GM19438 (cell line): ENCODE results near the gene PRG3.
A peak's percentile ranks its signal among the peaks of the same experiment; 100 is the strongest.
"Not testable (repeated sequence)": the region's sequence is repeated elsewhere in the genome, so short reads cannot be mapped to it uniquely, and the experiment has no call there.

Experiments used
- ATAC-seq: cut with Tn5 transposase; IDR thresholded peaks from one replicate; pipeline ENCODE4 v1.9.1; 2021; ENCODE audit warnings: low read depth; ENCODE audit not compliant: unreplicated experiment

The PRG3 gene

DNA sequence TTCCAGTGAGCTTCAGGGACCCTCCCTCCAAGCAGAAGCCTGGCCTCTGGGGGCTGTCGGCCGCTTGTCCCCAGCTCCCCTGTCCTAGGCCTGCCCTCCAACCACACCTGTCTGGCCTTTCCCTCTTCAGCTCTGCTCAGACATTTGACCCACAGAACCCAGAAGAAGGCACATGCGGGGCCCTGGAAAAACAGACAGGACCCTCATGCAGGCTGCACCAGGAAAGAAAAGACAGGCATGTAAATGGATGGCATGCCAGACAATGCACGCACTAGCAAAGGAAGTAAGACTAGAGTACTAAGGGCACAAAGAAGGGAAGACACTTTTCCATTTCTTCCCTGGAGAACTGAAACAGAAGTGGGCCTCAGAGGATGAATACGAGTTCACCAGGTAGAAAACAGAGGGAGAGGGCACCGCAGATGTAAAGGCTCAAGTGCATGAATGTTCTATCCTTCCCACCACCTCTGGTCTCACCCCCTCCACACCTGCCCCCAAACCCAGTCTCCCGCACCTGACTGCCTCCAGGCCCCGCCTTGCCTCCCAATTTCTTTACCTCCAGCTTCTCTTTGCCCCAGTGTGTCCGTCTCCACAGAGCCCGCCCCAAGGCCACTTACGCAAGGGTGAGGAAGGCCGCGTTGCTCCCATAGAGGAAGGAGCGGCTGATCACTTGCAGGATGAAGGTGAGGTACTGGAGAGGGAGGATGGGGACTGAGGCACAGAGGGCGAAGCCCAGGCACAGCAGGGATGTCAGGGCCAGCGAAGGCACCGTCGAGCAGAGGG lies 28.6 kb upstream of the PRG3 start:
- no peak for ATAC-seq

DNA sequence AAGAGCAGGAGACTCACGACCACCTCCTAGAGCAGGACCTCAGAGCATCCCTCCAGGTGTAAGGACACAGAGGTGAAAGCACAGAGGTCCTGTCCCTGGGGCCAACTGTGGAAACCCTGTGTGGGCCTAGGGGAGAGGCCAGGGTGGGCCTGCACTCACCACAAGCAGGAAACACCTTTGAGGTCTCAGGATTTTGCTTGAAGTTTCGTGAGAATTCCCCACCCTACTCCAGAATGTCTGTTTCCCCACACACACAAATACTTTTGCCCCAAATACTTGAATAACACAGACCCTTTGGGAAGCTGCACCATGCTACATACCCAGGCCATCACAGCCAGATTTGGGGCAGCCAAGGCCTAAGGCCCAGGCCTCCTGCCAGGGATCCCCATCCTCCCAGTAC lies 27.8 kb upstream of the PRG3 start:
- ATAC-seq = no peak

DNA sequence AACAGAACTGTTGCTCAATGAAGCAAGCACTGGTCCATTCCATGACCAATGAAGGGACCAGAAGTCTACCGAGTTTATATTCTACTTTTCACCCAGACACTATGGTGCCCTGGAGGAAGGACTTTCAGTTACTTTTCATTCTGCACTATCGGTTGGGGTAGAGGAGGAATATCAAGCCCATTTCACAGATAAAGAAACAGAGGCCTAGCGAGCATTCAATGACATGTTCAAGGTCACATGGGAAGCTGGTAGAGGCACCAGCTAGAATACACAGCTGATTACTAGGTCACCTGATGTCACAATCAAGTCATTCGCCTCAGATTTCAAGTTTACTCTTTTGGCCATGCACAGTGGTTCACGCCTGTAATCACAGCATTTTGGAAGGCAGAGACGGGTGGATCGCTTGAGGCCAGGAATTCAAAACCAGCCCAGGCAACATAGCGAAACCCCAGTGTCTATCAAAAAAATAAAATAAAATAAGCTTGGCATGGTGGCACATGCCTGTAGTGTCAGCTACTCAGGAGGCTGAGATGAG lies 27.1 kb upstream of the PRG3 start:
- ATAC-seq = no peak

DNA sequence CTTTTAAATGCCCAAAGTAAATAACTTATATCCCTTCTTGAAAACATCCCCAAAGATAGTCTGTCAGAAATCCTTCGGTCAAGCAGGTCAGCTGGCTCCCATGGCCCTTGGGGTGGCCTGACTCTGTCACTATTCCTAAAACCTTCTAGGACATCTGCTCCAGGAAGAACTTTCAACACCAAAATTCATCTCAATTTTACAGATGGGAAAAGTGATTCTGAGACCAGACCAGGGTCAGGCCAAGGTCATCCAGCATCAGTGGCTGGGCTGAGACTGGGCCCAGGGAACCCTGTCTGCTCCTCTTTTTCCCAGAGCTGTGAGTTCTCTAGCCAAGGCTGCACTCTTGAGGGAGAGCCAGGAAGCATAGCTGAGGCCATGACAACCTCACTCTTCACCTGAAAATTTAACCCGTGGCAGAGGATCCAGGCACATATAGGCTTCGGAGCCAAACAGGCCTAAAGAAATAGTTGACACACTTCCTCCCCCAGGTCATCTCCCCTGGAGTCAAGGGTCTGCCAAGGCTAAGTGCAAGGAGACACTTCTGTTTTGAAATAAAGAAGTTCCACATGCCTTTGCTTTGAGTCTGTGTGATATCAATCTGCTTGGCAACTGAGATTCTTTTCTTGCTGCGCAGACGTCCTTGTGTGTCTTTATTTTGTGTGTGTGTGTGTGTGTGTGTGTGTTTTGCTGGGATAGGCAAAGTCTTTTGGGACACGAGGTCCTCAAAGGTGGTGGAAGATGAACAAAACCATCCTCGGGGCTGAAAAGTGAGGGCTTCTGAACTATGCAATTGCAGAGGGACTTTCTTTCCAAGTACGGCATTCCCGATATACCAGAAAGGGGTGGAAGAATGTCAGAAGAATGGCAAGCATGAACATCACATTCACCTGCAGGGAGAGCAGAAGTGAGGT lies 26.3 kb upstream of the PRG3 start:
- no peak for ATAC-seq

DNA sequence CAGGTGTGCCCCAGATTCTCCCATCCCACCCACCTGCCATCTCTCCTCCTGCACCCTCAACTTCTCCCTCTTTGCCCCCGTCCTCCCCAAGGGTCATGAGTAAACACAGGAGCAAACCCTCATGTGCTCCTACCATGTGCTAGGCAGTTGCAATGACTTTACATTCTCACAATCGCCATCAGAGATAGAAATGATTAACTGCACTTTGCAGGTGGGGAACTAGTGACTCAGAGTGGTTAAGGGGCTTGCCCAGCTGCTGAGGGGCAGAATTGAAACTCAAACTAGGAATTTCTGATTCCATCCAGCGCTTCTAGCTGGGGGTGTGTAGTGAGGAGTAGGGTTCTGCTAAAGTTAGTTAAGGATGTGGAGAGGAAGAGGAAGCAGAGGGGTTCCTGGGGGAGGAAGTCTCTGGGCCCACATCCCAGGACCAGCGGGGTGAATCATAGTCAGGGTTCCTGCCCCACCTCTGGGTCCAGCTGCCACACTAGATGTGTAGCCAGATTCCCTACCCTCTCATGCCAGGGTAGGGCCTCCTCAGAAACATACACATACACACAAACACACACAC lies 25.5 kb upstream of the PRG3 start:
- ATAC-seq = peak; percentile 83

DNA sequence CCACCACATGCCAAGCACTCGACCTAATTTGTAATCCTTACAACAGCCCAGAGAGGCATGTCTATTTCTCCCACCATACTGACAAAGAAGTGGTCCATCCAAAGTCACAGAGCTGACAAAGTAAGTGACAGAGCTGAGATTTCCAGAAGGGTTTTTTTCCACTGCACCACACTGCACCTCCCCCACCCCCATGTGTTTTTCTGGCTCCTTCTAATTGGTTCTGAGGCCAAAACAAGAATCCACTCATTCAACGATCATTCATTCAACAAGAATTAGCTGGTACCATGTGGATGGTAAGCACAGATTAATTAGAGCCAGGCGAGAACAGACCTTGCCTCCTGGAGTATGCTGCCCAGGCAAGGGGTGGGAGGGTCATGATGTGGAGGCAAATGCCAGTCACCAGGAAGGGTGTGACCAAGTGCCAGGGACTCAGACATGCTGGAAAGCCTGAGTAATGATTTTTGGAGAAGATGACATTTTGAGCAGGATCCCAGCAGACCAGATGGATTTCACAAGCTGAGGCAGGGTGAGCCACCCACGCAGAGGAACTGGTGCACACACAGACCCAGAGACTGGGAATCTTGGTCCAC lies 24.4 kb upstream of the PRG3 start:
- ATAC-seq = no peak

DNA sequence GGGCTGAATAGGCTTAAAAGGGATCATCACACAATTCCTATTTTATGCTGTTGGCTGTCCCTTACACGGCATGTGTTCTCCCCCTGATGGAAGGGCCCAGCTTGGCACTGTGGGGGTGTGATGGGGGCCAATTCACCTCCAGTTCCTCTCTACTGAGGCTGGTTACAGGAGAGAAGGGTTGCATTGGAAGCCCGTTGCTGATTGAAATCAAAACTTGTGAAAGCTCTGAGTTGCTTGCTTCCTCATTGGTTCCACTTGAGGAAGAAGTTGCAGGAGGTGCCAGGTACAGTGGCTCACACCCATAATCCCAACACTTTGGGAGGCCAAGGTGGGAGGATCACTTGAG lies 22.8 kb upstream of the PRG3 start:
- ATAC-seq = no peak

DNA sequence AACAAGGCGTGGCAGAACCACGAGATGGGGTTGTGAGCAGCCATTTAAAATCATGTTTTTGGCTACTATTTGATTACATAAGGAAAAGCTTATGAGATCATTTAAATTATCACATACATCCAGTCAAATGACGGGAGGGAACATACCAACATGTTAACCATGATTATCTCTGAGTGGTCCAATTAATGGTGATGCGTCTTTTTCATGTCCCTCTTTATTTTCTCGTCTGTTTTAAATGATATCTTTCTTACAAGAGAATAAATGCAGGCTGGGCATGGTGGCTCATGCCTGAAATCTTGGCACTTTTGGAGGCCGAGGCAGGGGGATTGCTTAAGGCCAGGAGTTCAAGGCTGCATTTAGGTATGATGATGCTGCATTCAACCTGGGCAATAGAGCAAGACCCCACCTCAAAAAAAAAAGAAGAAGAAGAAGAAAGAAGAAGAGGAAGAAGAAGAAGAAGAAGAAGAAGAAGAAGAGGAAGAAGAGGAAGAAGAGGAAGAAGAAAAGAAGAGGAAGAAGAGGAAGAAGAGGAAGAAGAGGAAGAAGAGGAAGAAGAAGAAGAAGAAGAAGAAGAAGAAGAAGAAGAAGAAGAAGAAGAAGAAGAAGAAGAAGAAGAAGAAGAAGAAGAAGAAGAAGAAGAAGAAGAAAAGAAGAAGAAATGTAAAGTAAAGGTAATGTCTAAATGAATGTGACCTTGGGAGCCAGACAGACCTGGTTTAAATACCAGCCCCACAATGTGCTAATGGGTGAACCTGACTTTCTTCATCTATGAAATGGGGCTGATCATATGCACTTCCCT lies 22.3 kb upstream of the PRG3 start:
- ATAC-seq = not testable (repeated sequence)

DNA sequence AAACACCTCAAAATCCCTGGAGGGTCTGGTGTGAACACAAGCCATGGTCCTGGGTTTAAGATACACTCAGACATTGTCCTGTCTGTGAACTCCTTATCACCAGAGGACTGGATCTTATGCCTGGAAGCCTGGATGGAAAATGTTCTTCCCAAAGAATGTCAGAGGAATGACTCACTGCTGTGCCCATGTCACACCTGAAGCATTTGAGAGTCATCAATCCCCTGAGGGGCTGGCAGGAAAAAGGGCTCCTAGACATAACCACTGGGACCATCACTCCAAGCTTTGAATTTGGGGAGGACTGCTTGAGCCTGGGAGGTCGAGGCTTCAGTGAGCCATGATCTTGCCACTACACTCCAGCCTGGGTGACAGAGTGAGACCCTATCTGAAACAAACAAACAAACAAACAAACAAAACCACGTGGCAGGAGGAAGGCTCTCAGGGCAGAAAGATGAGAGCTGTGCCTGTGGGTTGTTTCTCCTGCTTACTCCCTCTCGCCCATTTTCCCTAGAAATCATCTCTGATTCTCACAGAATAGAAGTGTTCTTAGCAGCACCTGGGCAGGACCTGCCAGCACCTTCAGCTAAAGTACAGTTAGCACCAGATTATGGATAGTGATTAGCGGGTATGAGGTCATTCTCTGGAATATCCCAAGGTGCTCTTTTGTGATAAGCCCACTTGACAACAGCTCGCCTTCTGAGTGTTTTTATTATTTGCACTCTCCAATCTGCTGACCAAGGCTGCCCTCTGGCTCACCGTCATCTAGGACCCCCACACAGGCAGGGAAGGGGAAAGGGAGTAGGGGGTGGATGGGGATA lies 21.4 kb upstream of the PRG3 start:
- ATAC-seq = no peak

DNA sequence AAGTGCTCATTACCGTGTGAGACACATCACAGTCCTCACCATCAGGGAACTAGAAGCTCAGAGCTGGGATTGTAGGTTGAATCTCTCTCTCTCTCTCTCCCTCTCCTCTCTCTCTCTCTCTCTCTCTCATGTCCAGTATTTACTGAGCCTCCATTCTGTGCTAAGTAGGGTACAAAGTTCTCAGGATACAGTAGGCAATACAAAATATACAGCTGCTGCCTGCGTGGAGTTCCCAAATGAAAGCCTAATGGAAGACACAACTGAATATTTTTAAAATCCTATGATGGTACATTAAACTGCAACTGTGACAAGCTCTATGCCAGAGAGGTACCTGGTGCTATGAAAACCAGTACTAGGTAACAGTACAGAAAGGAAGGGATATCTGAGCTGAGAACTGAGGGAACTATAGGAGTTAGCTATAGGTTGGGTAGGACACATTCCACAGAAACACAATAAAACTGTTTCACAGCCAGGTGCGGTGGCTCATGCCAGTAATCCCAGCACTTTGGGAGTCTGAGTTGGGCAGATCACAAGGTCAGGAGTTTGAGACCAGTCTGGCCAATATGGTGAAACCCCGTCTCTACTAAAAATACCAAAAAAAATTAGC lies 19.1 kb upstream of the PRG3 start:
- no peak for ATAC-seq

DNA sequence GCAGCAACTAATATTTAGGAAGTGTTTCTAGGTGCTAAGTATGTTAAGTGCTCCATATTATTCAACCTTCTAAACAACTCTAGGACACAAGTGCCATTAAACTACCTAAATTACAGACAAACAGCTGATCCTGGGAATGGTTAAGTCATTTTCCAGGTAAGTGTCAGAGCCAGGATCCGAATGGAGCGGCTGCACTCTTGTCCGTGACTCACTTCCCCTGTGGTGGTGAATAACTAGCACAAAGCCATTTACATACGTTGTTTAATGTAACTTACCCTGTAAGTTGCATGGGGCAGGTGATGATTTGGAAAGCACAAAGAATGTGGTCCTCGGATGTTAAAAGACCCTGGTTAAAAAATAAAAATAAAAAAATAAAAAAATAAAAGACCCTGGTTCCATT lies 18.3 kb upstream of the PRG3 start:
- ATAC-seq = no peak

DNA sequence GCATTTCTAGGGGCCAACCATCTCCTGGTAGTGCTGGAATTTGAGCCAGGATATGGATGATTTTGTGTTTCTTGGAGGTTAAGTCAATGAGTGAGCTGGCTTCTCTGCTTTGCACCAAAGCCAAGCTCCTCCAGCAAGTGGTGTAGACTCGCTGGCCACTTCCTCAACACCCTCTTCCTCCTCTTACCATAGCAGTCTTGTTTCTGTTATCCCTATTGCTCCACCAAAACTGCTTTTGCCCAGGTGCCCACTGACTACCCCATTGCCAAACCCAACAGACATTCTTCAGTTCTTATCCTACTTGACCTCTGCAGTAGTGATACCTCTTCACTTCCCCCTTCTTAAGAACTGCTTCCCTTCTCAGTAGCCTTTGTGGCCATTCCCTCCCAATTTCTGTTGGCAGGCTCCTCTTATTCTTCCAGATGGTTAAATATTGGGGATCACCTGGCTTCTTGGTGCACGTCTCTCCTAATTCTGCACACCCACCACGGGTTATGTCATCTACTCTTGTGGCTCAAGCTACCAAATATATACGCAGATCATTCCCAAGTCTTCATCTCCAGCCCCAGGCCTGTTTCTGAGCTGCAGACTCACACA lies 16.5 kb upstream of the PRG3 start:
- ATAC-seq = no peak

DNA sequence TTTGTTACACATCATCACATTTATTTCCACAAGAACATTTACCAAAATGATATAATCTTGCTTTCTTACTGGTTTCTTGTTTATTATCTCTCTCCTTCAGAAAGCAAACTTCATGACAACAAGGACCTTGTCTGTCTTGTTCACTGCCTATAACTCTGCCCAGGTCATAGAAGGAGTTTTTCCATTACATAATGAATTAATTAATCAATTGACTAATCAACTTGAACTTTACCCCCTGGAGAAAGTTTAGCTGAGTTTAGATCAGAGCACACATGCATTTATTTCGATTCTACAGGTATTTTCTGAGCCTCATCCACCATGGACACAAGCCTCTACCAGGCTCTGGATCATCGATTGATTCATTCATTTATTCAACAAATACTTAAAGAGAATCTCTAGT lies 15.8 kb upstream of the PRG3 start:
- ATAC-seq = no peak

DNA sequence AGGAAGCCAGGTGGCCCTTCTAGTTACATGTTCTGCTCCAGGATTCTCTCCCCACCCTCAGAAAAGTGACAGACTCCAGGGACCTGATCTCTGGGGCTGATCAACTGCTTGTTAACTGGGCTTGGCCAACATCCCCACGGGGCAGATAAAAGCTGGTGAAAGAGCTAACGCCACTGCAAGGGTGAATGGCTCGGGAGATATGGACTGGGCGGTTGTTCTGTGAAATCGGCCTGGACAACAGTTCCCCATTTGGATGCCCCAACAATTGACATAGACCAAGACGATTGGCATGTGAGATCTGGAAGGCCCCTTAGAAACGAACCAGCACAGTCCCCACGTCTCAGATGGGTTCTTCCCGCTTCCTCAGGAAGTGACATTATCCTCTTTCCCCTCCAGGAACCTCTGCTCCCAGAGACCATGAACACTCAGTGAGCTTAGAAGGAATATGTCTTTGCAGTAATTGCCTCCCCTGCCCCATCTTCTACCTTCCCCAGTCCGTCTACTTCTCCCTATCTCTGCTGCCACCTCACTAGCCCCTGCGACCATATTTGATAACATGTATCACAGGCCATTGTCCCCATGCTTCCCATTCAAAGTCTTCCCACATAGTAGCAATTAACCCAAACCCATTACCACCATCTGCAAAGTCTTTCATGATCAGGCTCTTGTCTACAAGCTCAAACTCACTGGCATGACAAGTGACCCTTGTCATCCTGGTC lies 15.1 kb upstream of the PRG3 start:
- ATAC-seq = no peak

DNA sequence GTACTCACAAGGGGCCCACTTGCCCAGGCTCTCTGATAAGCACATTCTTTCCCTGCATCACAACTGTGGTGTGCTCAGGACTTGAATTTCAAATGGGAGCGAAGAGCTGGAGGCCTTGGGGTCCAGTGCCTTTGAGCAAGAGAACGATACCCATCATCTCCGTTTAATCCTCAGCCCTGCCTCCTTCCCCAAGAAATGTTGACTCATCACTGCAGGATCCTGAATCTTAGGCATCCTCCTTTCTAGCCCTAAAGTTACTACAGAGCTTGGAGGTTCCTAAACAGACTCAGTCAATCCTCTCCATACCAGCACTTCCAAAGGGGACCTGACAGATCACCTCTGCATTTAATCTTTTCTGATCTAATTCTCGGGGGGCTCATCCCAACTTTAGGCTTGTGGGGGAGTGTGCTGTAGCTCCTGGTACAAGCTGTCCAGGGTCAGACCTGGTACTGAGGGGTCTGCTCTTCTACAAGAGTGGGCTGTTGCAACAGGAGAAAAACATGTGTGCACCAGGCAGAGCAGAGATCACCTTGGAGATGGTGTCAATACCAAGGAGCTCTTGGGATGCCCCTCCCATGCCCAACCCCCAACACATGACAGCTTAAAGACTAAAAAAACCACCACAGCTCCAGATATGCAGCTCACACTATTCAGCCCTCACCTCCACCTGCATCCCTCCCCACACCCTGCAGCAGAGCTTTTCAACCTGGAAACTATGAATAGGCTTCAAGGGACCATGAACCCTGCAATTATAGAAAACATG lies 13.4 kb upstream of the PRG3 start:
- no peak for ATAC-seq

DNA sequence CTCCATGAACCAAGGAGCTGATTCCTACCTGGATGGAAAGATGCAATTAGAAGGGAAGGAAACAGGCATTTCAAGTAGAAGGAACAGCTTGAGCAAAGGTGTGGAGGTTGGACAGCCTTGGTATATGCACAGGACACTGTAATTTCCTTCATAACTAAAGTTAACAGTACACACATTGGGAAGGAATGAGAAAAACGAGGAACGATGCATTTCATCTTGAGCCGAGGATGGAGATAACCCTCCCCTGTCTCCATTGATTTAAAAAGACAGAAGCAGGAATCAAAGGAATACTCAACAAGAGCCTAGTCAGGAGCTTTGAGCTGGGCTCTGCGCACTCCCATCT lies 11.8 kb upstream of the PRG3 start:
- no peak for ATAC-seq

DNA sequence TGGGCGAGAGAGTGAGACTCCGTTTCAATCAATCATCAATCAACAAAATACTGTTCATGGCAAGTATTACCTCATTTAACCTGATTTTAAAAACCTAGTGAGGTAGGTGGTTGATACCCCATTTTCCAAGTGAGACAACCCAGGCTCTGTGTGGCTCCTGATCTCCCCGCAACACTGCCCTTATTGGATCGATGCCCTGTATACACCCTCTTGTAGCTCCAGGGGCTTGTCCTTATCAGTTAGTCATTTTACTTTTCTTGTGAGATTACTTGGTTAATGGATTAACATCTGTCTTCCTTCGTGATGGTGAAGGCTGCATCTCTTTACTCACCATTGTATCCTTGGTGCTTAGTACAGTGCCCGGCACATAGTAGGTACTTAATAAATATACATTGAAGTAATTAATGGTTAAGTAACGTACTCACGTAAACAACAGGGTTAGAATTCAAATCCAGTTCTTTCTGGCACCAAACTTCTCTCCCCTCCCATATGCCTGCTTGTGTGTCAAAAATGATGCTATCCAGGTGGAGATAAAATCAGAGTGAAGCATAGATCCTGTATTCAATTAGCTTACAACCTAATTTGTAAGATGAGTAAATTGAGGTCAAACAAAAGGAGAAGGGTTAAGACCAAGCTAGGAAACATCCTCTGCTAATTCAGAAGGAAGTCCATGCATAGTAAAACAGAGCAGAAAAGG lies 11.3 kb upstream of the PRG3 start:
- ATAC-seq = no peak
